ENCODE measurements around the gene MCTP2.

DNA sequence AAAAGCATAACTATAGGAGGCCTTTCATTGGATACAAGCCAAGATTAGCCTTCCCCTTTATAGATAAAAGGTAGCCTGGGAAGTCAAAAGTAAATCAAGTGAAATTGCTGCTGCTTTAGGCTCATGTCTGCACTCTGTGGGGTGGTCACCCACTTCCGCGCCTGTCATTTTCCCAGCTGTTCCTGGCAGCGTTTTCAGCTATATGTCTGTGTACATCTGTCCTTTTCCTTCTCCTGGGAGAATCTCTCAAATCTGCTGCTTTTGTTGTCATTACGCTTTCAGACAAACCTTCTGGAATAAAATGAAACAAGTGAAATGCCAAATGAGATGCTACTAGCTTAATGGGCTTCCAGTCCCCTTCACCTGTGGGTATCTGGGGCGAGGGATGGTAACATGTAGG lies 211.8 kb downstream of the MCTP2 start:
- TF ChIP-seq, protein P1, sequence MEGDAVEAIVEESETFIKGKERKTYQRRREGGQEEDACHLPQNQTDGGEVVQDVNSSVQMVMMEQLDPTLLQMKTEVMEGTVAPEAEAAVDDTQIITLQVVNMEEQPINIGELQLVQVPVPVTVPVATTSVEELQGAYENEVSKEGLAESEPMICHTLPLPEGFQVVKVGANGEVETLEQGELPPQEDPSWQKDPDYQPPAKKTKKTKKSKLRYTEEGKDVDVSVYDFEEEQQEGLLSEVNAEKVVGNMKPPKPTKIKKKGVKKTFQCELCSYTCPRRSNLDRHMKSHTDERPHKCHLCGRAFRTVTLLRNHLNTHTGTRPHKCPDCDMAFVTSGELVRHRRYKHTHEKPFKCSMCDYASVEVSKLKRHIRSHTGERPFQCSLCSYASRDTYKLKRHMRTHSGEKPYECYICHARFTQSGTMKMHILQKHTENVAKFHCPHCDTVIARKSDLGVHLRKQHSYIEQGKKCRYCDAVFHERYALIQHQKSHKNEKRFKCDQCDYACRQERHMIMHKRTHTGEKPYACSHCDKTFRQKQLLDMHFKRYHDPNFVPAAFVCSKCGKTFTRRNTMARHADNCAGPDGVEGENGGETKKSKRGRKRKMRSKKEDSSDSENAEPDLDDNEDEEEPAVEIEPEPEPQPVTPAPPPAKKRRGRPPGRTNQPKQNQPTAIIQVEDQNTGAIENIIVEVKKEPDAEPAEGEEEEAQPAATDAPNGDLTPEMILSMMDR (IDR thresholded peaks at IDR 0.05) = no peak
- TF ChIP-seq POLR2AphosphoS5 (IDR thresholded peaks at IDR 0.05) (no peak), POLR2A (IDR thresholded peaks at IDR 0.05) (no peak)
